ENCODE results near the gene RNF126.
A peak's percentile ranks its signal among the peaks of the same experiment; 100 is the strongest.

RNF126 gene

DNA sequence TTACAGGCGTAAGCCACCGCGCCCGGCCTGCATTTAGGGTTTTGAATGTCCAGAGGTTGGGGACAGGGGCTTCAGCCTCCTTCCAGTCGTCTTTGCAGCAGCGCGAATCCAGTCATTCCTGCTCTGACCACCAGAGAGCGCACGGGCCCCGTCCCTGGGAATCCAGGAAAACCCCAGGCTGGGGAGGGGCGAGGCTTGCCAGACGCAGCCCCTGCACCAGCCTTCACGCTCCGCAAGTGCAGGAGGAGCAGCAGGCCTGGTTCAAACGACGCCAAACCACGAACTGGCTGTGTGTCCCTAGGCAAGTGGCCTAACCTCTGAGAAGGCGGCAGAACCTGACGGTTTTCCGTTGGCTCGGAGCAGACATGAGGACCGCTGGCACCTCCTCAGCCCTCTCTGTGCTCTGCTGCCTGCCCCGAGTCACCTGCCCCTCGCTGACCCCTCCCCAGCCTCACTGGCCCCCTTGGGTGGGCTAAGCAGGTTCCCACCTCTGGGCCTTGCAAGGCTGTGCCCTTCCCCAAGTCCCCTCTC is 2.0 kb upstream of the RNF126 start:
- H3K4me3 ChIP-seq (ENCODE audit: low read depth, low read length), result no peak overlapping the region

DNA sequence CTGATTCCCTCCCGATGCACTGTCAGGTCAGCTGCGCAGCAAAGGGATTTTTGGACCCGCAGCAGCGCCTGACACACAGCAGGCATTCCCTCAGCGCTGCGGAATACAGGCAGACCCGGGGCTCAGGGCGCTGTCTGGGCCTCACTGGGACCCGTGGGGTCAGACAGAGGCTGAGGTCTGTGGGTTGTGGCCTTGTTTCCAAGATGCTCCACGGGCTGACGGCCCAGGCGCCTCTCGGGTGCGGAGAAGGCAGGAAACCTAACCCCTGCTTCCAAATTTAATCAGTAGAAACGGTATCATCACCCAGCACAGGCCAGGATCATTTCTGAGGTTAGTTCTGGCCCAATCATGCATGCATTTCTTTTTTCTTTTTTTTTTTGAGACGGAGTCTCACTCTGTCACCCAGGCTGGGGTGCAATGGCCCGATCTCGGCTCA is 686 bp upstream of the RNF126 start:
- in situ Hi-C loops (cut with HindIII; ENCODE audit: low sequenced_read_pairs), result no loop called here
- peak overlapping the region; percentile 39 for H3K4me3 ChIP-seq (ENCODE audit: low read depth, low read length)
- TF ChIP-seq, protein P1, sequence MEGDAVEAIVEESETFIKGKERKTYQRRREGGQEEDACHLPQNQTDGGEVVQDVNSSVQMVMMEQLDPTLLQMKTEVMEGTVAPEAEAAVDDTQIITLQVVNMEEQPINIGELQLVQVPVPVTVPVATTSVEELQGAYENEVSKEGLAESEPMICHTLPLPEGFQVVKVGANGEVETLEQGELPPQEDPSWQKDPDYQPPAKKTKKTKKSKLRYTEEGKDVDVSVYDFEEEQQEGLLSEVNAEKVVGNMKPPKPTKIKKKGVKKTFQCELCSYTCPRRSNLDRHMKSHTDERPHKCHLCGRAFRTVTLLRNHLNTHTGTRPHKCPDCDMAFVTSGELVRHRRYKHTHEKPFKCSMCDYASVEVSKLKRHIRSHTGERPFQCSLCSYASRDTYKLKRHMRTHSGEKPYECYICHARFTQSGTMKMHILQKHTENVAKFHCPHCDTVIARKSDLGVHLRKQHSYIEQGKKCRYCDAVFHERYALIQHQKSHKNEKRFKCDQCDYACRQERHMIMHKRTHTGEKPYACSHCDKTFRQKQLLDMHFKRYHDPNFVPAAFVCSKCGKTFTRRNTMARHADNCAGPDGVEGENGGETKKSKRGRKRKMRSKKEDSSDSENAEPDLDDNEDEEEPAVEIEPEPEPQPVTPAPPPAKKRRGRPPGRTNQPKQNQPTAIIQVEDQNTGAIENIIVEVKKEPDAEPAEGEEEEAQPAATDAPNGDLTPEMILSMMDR (IDR thresholded peaks at IDR 0.05; ENCODE audit: low read depth, low read length), result no peak
- DNase-seq (ENCODE audit: low read depth, low spot score), result no peak

More for the DNA sequence above, 2.0 kb upstream of the RNF126 start:
- DNase-seq (ENCODE audit: low read depth, low spot score), result peak; percentile 76
- in situ Hi-C loops (cut with HindIII; ENCODE audit: low sequenced_read_pairs), result no loop called here
- TF ChIP-seq, protein P1 (IDR thresholded peaks at IDR 0.05; ENCODE audit: low read depth, low read length), result peak; percentile 94

DNA sequence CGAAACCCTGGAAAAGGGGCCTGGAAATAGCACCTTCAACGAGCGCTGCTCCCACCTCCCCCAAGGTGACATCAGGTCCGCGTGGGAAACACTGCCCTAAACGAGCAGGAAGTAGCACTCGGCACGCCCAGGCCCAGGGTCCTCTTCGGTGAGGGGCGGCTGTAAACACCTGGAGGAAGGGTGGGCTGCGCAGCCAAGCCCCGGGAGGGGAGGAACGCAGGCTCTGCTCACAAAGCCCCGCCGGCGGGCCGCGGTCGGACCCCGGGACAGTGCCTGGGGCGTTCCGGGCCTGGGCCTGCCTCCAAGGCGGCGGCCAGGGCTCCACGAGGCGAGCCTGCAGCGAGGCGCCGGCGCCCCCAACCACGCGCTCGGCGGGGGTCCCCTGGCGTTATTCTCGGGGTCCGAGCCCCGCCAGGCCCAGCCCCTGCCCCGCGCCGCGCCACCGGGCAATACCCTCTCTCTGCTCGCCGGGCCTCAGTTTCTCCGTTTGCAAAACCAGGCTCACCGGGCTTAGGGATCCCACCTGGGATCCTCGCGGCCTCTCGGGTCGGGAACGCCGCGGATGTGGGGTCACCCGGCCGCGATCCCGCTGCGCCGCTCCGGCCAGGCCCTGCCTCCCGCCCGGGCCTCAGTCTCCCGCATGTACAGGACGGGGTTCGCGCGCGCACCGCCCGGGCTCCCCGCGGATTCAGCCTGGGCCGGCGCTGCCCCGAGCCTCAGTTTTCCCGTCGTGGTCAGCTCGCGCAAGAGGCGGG is 630 bp downstream of the RNF126 start:
- peak overlapping the region; percentile 76 for H3K4me3 ChIP-seq (ENCODE audit: low read depth, low read length)
- in situ Hi-C loops (cut with HindIII; ENCODE audit: low sequenced_read_pairs), result no loop called here
- TF ChIP-seq, protein P1 (IDR thresholded peaks at IDR 0.05; ENCODE audit: low read depth, low read length), result no peak
- DNase-seq (ENCODE audit: low read depth, low spot score), result peak; percentile 31

DNA sequence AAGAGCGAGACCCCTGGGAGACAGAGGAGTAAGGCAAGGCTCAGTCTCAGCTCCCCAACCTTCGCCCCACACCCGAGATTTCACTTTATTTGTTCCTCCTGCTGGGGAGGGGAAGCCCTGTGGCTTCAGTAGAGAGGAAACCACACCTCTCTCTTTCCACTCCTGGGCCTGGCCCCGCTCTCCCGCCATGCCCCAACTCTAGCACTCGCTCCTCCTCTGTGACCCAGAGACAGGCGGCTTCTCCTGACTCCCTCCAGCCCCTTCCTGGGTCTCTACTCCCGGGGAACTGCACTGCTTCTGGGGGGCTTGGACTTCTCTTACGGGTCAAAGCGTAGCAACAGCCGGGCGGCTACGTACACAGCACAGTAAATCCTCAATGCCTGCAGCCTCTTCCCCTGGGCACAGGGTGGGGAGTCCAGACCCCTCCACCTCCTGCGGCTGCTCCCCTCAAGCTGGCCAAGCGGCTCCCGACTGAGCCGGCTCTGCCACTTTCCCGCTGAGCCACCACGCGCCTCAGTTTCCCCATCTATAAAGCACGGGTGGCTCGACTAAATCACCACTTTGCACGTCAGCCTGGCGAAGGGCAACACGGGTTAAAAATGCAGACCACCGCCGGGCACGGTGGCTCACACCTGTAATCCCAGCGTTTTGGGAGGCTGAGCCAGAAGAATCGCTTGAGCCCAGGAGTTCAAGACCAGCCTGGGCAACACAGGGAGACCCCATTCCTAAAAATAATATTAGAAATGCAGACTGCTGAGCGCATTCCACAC is 1.4 kb downstream of the RNF126 start:
- no peak for DNase-seq (ENCODE audit: low read depth, low spot score)
- peak overlapping the region; percentile 76 for H3K4me3 ChIP-seq (ENCODE audit: low read depth, low read length)
- in situ Hi-C loops (cut with HindIII; ENCODE audit: low sequenced_read_pairs), result no loop called here
- TF ChIP-seq, protein P1 (IDR thresholded peaks at IDR 0.05; ENCODE audit: low read depth, low read length), result no peak

DNA sequence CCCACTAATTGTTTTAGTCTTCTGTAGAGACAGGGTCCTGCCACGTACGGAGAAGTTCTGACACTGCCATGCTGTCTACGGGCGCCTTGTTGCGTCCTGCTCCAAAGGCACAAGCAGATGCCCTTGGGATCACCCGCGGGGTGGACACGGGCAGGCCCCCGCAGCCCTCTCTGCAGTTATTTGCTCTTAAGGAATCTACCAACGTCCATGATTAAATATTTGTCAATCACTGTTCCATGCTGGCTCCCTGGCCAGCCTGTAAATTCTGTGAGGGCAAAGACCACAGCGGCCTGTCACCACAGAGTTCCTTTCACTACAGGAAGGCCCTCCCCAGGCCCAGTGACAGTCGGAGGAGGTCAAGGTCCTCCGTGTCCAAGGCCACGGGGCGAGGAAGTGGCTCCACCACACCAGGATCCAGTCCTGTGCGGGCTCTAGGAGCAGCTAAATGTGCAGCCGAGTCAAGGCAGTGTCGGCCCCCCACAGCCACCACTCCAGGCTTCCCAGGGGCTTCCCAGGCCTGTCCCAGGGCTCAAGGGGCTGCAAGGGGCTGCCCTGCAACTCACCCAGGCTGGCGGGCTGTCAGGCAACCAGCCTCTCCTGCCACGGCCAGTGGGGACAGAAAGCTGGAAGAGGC is 2.1 kb downstream of the RNF126 start:
- peak overlapping the region; percentile 76 for H3K4me3 ChIP-seq (ENCODE audit: low read depth, low read length)
- no peak for DNase-seq (ENCODE audit: low read depth, low spot score)
- TF ChIP-seq, protein P1 (IDR thresholded peaks at IDR 0.05; ENCODE audit: low read depth, low read length), result no peak
- in situ Hi-C loops (cut with HindIII; ENCODE audit: low sequenced_read_pairs), result no loop called here
